ENCODE measurements around the gene PRR30.

The PRR30 gene

DNA sequence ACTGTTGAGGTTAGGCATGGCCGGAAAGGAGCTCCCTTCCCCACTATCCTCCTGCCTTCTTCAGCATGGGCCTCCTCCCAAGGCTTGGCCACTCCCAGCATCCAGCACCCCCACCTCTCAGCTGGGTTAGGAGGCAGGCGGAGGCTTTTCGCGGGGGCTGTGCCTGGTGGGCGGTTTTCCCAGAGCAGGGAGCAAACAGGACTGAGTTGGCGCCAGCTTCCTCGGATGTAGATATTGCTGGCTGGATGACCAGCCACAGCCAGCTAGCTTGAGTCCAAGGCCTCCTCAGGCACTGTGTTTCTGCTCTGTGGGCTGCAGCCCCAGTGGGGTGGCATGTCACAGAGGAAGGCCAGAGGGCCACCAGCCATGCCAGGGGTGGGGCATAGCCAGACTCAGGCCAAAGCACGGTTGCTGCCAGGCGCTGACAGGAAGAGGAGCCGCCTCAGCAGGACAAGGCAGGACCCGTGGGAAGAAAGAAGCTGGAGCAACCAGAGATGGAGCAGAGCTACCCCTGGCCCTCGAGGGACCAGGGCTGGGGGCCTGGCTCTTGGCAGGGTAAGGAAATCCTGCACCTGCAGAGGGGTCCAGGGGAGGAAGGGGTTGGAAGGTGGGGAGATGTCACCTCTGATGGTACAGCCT is 9.7 kb upstream of the PRR30 start, which contains the start of gene TCF23:
TSS of gene TCF23 (plus strand) at position 204 of the 639 bp plus-strand sequence. CDS start at position 334, 130 bp downstream.
- no peak within 1 kb of the TSS for H3K4me3 ChIP-seq (ENCODE audit: low read depth, low read length)
- no peak for DNase-seq (ENCODE audit: low read depth)
- in situ Hi-C loops (cut with HindIII; ENCODE audit: low sequenced_read_pairs) = no loop called here
- TF ChIP-seq, protein P1, sequence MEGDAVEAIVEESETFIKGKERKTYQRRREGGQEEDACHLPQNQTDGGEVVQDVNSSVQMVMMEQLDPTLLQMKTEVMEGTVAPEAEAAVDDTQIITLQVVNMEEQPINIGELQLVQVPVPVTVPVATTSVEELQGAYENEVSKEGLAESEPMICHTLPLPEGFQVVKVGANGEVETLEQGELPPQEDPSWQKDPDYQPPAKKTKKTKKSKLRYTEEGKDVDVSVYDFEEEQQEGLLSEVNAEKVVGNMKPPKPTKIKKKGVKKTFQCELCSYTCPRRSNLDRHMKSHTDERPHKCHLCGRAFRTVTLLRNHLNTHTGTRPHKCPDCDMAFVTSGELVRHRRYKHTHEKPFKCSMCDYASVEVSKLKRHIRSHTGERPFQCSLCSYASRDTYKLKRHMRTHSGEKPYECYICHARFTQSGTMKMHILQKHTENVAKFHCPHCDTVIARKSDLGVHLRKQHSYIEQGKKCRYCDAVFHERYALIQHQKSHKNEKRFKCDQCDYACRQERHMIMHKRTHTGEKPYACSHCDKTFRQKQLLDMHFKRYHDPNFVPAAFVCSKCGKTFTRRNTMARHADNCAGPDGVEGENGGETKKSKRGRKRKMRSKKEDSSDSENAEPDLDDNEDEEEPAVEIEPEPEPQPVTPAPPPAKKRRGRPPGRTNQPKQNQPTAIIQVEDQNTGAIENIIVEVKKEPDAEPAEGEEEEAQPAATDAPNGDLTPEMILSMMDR (IDR thresholded peaks at IDR 0.05; ENCODE audit: low read depth, low read length, missing control alignments) = no peak

DNA sequence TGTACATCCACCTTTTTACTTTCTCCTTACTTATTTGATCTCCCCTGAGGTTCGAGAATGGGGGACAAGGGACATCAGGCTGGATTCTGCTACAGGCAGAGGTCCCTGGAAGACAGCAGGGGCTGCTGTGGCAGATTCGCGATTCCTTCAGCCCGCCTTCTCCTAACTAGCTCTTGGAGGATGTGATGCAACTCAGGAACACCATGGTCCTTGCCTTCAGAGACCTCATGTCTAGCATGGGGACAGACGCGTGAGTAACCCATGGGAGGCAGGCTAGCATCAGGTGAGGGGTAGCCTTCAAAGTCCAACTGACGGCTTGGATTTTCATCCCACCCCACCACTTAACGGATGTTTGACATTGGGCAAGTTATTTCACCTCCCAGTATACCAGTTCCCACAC is 8.7 kb upstream of the PRR30 start:
- DNase-seq (ENCODE audit: low read depth) = no peak
- in situ Hi-C loops (cut with HindIII; ENCODE audit: low sequenced_read_pairs) = no loop called here
- no peak overlapping the region for H3K4me3 ChIP-seq (ENCODE audit: low read depth, low read length)
- TF ChIP-seq, protein P1 (IDR thresholded peaks at IDR 0.05; ENCODE audit: low read depth, low read length, missing control alignments) = no peak

DNA sequence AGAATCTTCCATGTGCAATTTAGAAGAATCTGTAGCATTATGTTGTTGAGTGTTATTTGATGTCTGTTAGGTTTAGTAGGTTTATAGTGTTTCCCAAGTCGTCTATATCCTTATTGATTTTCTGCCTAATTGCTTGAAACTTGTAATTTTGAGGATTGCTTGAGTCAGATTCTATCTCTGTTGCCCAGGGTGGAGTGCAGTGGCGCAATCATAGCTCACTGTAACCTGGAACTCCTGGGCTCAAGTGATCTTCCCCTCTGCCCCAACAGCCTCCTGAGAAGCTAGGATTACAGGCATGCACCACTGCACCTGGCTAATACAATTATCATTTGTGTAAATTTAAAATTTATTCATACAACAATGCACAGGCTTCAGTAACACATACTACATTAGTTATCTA is 6.5 kb upstream of the PRR30 start:
- DNase-seq (ENCODE audit: low read depth) = no peak
- TF ChIP-seq, protein P1 (IDR thresholded peaks at IDR 0.05; ENCODE audit: low read depth, low read length, missing control alignments) = no peak
- in situ Hi-C loops (cut with HindIII; ENCODE audit: low sequenced_read_pairs) = no loop called here

DNA sequence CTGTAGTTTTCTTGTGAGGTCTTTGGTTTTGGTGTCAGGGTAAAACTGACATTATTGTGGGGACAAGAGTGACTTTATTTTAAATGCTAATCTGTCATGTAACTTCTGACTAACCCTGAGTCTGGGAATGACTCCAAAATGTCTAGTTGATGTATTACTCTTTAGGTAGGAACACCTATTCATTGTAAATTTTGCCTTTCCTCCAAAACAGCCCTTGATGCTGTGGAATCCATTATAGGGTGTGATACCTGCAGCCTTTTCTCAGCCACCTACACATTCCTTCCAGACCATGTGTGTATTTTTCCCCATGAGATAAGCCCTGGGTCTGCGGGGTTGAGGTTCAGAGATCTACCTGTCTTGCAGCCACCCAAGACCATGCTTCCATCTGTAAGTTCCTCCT is 4.1 kb upstream of the PRR30 start:
- TF ChIP-seq, protein P1 (IDR thresholded peaks at IDR 0.05; ENCODE audit: low read depth, low read length, missing control alignments) = no peak
- H3K4me3 ChIP-seq (ENCODE audit: low read depth, low read length) = no peak overlapping the region
- in situ Hi-C loops (cut with HindIII; ENCODE audit: low sequenced_read_pairs) = no loop called here
- no peak for DNase-seq (ENCODE audit: low read depth)

More for the DNA sequence above, 6.5 kb upstream of the PRR30 start:
- no peak overlapping the region for H3K4me3 ChIP-seq (ENCODE audit: low read depth, low read length)

DNA sequence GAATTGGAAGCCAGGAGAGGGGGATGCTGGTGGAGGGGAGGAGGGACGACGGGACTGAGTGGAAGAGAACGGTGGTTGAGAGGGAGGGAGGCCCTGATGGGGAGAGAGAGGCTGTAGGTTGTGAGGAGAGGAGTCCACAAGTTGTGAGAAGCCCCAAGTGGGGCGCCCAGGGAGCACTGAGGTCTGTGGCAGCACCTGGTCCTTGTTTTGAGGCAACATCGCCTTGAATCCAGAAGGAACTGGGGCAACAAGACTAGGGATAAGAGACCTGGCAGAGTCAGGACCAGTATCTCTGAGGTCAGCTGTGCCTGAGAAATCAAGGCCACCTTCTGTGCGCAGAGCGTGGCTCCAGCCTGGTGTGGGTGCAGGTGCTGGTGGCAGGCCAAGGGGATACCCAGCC is 1.1 kb downstream of the PRR30 start:
- in situ Hi-C loops (cut with HindIII; ENCODE audit: low sequenced_read_pairs) = no loop called here
- TF ChIP-seq, protein P1 (IDR thresholded peaks at IDR 0.05; ENCODE audit: low read depth, low read length, missing control alignments) = no peak
- no peak for DNase-seq (ENCODE audit: low read depth)
- no peak overlapping the region for H3K4me3 ChIP-seq (ENCODE audit: low read depth, low read length)

DNA sequence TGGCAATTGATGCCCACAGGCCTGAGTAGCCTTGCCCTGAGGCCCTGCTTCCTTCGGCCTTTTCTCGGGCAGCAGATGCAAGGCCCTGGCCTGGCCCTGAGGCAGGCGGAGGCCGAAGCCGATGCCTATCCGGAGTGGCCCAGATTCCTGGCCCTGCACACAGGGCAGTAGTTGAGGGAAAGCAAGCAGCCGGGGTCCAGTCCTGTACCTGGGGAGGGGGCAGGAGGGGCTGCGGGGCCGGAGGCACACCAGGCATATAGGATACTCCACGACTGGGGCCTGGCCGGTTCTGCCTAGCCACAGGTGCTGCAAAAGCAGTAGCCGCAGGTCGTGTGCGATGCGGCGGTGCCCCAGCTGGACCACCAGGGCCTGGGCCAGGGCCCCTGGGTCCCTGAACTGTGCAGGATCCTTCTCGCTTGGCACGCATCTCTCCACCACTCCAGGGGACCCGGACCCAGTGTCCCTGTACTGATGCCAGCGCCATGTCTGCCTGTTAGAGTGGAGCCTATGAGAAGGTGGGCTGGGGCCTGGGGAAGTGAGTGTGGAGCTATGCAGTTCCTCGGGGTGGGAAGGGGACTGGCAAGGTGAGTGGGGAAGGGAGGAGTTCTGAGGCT is 1.8 kb downstream of the PRR30 start:
- H3K4me3 ChIP-seq (ENCODE audit: low read depth, low read length) = no peak overlapping the region
- TF ChIP-seq, protein P1 (IDR thresholded peaks at IDR 0.05; ENCODE audit: low read depth, low read length, missing control alignments) = no peak
- in situ Hi-C loops (cut with HindIII; ENCODE audit: low sequenced_read_pairs) = no loop called here
- DNase-seq (ENCODE audit: low read depth) = no peak

Measured in astrocyte of the cerebellum (primary cell).